ENCODE data around the gene OGFR. TPM values are rescaled to one million over a fixed set of nuclear protein-coding genes. Genes with fewer than 3 reads are reported as not detected.

The OGFR gene
- total and polyA plus RNA-seq, 2 donors (not counting 1 experiment from before 2014, with no cell fraction given) = 71.7 to 102 TPM

DNA sequence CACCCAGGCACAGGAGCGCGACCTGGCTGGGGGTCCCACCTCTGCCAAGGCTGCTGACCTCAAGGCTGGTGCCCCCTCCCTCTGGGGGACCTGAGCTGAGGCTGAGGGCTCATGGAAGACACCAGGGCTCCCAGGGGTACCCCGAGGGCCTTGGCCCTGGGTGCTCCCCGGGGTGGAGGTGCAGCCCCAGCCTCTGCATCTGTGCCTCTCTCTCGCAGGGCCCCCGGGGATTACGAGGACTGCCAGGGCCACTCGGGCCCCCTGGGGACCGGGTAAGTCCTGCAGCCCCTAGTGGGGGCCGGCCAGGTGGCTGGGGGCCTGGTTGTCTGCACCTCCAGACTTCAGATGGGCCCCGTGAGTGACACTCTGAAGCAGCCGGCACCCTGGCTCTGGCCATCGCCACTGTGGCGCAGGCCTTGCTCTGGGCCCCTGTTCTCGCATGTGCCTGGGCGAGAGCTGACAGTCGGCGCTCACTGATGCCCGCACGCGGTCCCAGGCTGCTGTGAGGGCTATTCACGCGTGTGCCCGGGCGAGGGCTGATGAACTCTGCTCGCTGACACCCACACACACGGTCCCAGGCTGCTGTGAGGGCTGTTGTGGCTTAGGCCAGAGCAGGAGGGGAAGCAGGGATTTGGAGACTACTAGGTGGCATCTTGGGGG, 21.5 kb downstream of the OGFR start:
- Histone ChIP-seq H3K36me3 (replicated peaks in 1 of 2; ENCODE audit: control extremely low read depth in 1 of 2, control insufficient read depth in 1 of 2, extremely low read depth in 1 of 2, insufficient read depth in 2 of 2, low read length in 1 of 2) (no peaks in the 10 kb centered on the region), H3K4me2 (replicated peaks; ENCODE audit: low read depth, low read length, poor library complexity, severe bottlenecking) (peak overlapping the region; percentile 53), H3K9ac (ENCODE audit: low read length) (no peak overlapping the region), H3K4me1 (ENCODE audit: control insufficient read depth in 2 of 2, insufficient read depth in 2 of 2, low read length in 2 of 2) (peaks cover 27 to 32% of the 10 kb centered on the region in 2 donors), H3K4me3 (ENCODE audit: control extremely low read depth in 1 of 5, extremely low read depth in 1 of 5, insufficient read depth in 1 of 5, low read depth in 2 of 5, low read length in 4 of 5) (no peak overlapping the region), H3K79me2 (ENCODE audit: control insufficient read depth, insufficient read depth, low read length) (no peaks in the 10 kb centered on the region), H4K20me1 (ENCODE audit: control insufficient read depth, insufficient read depth, low read length, poor library complexity, severe bottlenecking) (peaks cover 4% of the 10 kb centered on the region), H3K9me3 (ENCODE audit: control extremely low read depth in 1 of 3, control insufficient read depth in 2 of 3, insufficient read depth in 1 of 3, low read length in 2 of 3) (no peaks in the 10 kb centered on the region), H2AFZ (ENCODE audit: insufficient read depth, low read depth, low read length, poor library complexity, severe bottlenecking) (peak overlapping the region; percentile 70), H3K27me3 (replicated peaks in 1 of 4; ENCODE audit: control extremely low read depth in 1 of 4, control insufficient read depth in 3 of 4, insufficient read depth in 4 of 4, low read length in 3 of 4) (no peaks in the 10 kb centered on the region), H3K27ac (ENCODE audit: low read length in 2 of 2) (peak overlapping the region in 1 of 2 donors; percentile 39)
- ChIA-PET CTCF (interaction anchor here (1.2 kb wide), 1 partner anchor 9 kb away, joined by 3 read pairs; no protein-coding TSS in a partner anchor), POLR2A (interaction anchor here (0.9 to 1.8 kb wide), 3 partner anchors 15 to 38 kb away, joined by 3 to 4 read pairs (median 3); partner anchors contain the start of gene TCFL5)
- no peak for TF ChIP-seq EZH2 (IDR thresholded peaks at IDR 0.05; ENCODE audit: borderline replicate concordance, insufficient read depth, low read depth, low read length, poor library complexity, severe bottlenecking)
- TF ChIP-seq, protein P1, sequence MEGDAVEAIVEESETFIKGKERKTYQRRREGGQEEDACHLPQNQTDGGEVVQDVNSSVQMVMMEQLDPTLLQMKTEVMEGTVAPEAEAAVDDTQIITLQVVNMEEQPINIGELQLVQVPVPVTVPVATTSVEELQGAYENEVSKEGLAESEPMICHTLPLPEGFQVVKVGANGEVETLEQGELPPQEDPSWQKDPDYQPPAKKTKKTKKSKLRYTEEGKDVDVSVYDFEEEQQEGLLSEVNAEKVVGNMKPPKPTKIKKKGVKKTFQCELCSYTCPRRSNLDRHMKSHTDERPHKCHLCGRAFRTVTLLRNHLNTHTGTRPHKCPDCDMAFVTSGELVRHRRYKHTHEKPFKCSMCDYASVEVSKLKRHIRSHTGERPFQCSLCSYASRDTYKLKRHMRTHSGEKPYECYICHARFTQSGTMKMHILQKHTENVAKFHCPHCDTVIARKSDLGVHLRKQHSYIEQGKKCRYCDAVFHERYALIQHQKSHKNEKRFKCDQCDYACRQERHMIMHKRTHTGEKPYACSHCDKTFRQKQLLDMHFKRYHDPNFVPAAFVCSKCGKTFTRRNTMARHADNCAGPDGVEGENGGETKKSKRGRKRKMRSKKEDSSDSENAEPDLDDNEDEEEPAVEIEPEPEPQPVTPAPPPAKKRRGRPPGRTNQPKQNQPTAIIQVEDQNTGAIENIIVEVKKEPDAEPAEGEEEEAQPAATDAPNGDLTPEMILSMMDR (IDR thresholded peaks at IDR 0.05) = no peak
- Mint-ChIP-seq H3K4me3 (peak overlapping the region; percentile 10), H3K9me3 (ENCODE audit: insufficient read depth) (no peaks in the 10 kb centered on the region), H3K27me3 (no peaks in the 10 kb centered on the region), H3K4me1 (peaks cover 16% of the 10 kb centered on the region), H3K27ac (peak overlapping the region; percentile 80)
- DNase-seq (peak; percentile 56), ATAC-seq (ENCODE audit: low read depth) (peak; percentile 63)
- WGBS (ENCODE audit: insufficient coverage) = 28% methylated on average over 27 of the region's 27 CpGs
- intact Hi-C loops (cut with micrococcal nuclease) = loop anchor here (2.0 kb wide), 1 partner anchor 37 kb away; no protein-coding TSS in a partner anchor

All from B cell (primary cell).